ENCODE results near the gene DDX6.

DDX6 gene

GRCh38 chr11:118790357-118791110 is 430 bp downstream of the DDX6 start:
- peak overlapping the region; percentile 99 for H2AFZ ChIP-seq
- H3K27ac ChIP-seq: peak overlapping the region; percentile 99
- peak overlapping the region; percentile 96 for H3K9ac ChIP-seq
- peak overlapping the region; percentile 82 for H3K4me2 ChIP-seq (ENCODE audit: low read length)
- H3K36me3 ChIP-seq (ENCODE audit: control insufficient read depth, insufficient read depth, low read length): no peaks in the 10 kb centered on the region
- no peaks in the 10 kb centered on the region for H3K4me1 ChIP-seq
- no peaks in the 10 kb centered on the region for H3K27me3 ChIP-seq (ENCODE audit: control insufficient read depth, insufficient read depth, low read length)
- TF ChIP-seq, protein P1, sequence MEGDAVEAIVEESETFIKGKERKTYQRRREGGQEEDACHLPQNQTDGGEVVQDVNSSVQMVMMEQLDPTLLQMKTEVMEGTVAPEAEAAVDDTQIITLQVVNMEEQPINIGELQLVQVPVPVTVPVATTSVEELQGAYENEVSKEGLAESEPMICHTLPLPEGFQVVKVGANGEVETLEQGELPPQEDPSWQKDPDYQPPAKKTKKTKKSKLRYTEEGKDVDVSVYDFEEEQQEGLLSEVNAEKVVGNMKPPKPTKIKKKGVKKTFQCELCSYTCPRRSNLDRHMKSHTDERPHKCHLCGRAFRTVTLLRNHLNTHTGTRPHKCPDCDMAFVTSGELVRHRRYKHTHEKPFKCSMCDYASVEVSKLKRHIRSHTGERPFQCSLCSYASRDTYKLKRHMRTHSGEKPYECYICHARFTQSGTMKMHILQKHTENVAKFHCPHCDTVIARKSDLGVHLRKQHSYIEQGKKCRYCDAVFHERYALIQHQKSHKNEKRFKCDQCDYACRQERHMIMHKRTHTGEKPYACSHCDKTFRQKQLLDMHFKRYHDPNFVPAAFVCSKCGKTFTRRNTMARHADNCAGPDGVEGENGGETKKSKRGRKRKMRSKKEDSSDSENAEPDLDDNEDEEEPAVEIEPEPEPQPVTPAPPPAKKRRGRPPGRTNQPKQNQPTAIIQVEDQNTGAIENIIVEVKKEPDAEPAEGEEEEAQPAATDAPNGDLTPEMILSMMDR (IDR thresholded peaks at IDR 0.05): no peak
- H3K9me3 ChIP-seq (ENCODE audit: control insufficient read depth, low read length): no peaks in the 10 kb centered on the region
- H3K79me2 ChIP-seq: peaks cover 18% of the 10 kb centered on the region
- peak overlapping the region; percentile 88 for H3K4me3 ChIP-seq (ENCODE audit: low read depth, low read length)

- Histone ChIP-seq H3K4me3 (ENCODE audit: low read depth, low read length) (peak overlapping the region; percentile 88), H3K36me3 (ENCODE audit: control insufficient read depth, insufficient read depth, low read length) (no peaks in the 10 kb centered on the region), H3K27me3 (ENCODE audit: control insufficient read depth, insufficient read depth, low read length) (no peaks in the 10 kb centered on the region), H2AFZ (peak overlapping the region; percentile 99), H3K27ac (peak overlapping the region; percentile 99), H3K9ac (peak overlapping the region; percentile 96), H3K9me3 (ENCODE audit: control insufficient read depth, low read length) (no peaks in the 10 kb centered on the region), H3K4me2 (ENCODE audit: low read length) (peak overlapping the region; percentile 82), H3K4me1 (no peaks in the 10 kb centered on the region), H3K79me2 (peaks cover 21% of the 10 kb centered on the region)
- TF ChIP-seq, protein P1 (IDR thresholded peaks at IDR 0.05): no peak
Observed at GRCh38 chr11:118789501-118790356, 1.2 kb downstream of the DDX6 start.

DNA sequence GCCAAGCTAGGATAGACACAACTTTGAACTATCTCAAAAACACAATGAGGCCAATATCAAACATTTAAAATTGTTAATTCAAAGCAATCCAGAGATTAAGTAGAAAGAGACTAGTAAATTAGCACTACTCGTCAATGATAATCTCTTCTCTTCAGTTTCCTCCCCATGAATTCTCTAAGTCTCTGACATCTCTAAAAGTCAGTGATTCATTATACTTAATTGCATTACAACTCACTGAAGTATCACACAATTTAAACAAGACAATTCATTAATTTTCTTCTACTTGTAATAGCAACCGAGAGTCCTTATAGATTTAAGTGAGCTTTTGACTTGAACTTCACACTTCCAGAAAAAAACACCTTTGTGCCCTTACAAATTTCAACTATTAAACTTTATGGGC is 4.3 kb downstream of the DDX6 start:
- Histone ChIP-seq H3K36me3 (ENCODE audit: control insufficient read depth, insufficient read depth, low read length) (no peaks in the 10 kb centered on the region), H3K9ac (no peak overlapping the region), H3K9me3 (ENCODE audit: control insufficient read depth, low read length) (no peaks in the 10 kb centered on the region), H3K27me3 (ENCODE audit: control insufficient read depth, insufficient read depth, low read length) (no peaks in the 10 kb centered on the region), H2AFZ (no peak overlapping the region), H3K4me2 (ENCODE audit: low read length) (no peak overlapping the region), H3K27ac (no peak overlapping the region), H3K4me1 (no peaks in the 10 kb centered on the region), H3K79me2 (peaks cover 34% of the 10 kb centered on the region), H3K4me3 (ENCODE audit: low read depth, low read length) (no peak overlapping the region)
- TF ChIP-seq, protein P1 (IDR thresholded peaks at IDR 0.05): no peak

DNA sequence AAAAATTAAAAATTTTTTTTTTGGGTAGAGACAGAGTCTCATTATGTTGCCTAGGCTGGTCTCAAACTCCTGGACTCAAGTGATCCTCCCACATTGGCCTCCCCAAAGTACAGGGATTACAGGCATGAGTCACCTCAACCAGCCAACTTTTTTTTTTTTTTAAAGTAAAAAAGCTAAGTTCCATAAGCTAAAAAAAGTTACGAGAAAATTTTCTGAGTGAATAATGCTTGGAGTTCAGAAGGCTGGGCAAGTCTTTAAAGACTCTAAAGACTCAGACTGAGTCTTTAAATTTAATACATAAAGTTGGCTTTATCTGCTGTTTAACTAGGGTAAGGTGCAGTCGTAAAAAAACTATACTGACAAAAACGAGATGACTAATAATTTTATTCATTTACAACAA is 5.6 kb downstream of the DDX6 start:
- Histone ChIP-seq H3K79me2 (peaks cover 36% of the 10 kb centered on the region), H2AFZ (no peak overlapping the region), H3K4me3 (ENCODE audit: low read depth, low read length) (no peak overlapping the region), H3K36me3 (ENCODE audit: control insufficient read depth, insufficient read depth, low read length) (no peaks in the 10 kb centered on the region), H3K9me3 (ENCODE audit: control insufficient read depth, low read length) (no peaks in the 10 kb centered on the region), H3K27ac (no peak overlapping the region), H3K27me3 (ENCODE audit: control insufficient read depth, insufficient read depth, low read length) (no peaks in the 10 kb centered on the region), H3K4me2 (ENCODE audit: low read length) (no peak overlapping the region), H3K9ac (no peak overlapping the region), H3K4me1 (no peaks in the 10 kb centered on the region)
- TF ChIP-seq, protein P1 (IDR thresholded peaks at IDR 0.05): no peak
